Measurements from ENCODE around the gene ADCYAP1R1.
"Not testable (repeated sequence)": the region's sequence is repeated elsewhere in the genome, so short reads cannot be mapped to it uniquely, and the experiment has no call there.

The ADCYAP1R1 gene

DNA sequence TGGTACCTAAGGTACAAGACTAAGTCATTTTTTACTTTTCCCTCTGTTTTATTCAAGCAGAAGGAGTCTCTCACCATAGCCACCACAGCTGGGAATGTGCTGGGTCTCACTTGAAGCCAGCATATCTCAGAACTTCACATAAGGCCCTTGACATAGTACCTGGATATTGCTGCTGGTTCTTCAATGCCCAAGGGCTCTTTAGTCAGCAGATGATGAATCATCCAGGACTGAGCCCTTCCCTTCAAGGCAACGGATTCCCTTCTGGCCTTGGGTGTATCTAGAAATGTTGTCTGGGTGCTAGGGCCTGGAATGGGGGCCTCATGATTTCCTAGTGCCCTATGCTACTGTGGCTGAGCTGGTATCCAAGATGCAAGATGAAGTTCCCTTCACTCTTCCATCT, 93.9 kb downstream of the ADCYAP1R1 start:
- DNase-seq: no peak

- no peak for DNase-seq
Measured at GRCh38 chr7:31146538-31146937, 94.4 kb downstream of the ADCYAP1R1 start.

GRCh38 chr7:31151849-31152248, 99.7 kb downstream of the ADCYAP1R1 start:
- DNase-seq: no peak

DNA sequence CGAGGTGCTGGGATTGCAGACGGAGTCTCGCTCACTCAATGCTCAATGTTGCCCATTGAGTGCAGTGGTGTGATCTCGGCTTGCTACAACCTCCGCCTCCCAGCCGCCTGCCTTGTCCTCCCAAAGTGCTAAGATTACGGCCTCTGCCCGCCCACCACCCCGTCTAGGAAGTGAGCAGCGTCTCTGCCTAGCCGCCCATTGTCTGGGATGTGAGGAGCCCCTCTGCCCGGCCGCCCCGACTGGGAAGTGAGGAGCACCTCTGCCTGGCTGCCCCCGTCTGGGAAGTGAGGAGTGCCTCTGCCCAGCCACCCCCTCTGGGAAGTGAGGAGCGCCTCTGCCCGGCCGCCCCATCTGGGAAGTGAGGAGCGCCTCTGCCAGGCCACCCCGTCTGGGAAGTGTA, 101.2 kb downstream of the ADCYAP1R1 start:
- DNase-seq: not testable (repeated sequence)

DNA sequence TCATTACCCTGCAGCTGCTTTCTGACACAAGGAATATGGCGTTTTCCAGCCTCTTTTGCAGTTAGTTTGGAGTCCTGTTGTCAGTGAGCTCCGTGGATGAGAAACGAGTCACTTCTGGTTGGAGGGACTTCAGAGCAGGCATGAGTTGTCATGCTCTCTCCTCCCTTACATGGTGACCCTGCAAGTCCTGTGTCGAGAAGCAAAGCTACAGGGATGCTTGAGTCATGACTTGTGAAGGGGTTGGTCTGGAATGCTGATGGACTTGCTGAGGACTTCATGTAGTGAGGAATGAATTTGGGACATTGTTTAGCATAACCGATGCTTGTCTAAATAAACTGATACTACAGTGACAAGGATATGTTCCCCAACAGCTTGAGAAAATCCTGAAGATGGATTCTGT, 108.8 kb downstream of the ADCYAP1R1 start:
- no peak for DNase-seq
